Gastrocnemius medialis (tissue), 4 donors: ENCODE results near the gene FAM3D.

Experiments
- CTCF ChIP-seq, 5 experiments: fragments of 450-650 bp in 3 of 5; fragments of 200-600 bp in 2 of 5; sonication (generic) in 2 of 5; IDR thresholded peaks in 4 of 5; conservative IDR thresholded peaks in 1 of 5; 1 replicate in 4 of 5; 2 replicates in 1 of 5; pipeline ENCODE4 v1.5.1; 2016 to 2019; ENCODE audit warnings: antibody characterized with exemption in 5 of 5, mild to moderate bottlenecking in 3 of 5, moderate library complexity in 3 of 5
- POLR2A ChIP-seq, 2 donors: fragments of 450-650 bp; IDR thresholded peaks; one replicate each; pipeline ENCODE4 v1.6.1; 2017; ENCODE audit warnings: antibody characterized with exemption in 2 of 2, mild to moderate bottlenecking in 2 of 2, moderate library complexity in 2 of 2

GRCh38 chr3:58642846-58643245 is 23.7 kb downstream of the FAM3D start:
- TF ChIP-seq CTCF (IDR thresholded peaks at IDR 0.05 in 4 of 5, conservative IDR thresholded peaks at IDR 0.05 in 1 of 5) = no peak
- TF ChIP-seq POLR2A (IDR thresholded peaks at IDR 0.05) = no peak
